ENCODE measurements around the gene ACMSD.
"Not testable (repeated sequence)": the region's sequence is repeated elsewhere in the genome, so short reads cannot be mapped to it uniquely, and the experiment has no call there.

The ACMSD gene

DNA sequence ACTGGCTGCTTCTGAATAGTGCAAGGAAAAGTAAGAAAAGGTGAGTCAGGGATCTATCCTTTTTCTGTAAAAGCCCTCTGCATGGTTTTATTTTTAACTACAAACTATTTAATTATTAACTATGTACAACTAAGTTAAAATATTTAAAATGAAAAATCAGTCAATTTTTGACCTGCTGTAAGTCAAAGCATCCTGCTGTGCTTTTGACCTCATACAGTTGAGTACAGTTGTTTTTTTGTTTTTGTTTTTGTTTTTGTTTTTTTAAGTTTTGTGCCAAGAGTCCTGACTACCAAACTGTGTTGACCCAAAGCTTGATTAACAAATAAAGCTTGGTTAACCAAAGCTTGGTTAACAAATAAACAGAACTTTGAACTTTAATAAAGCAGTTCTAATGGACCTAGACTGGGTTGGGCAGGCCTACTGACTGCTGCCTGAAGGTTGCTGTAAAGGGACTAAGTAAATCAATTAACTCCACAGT, at the start of gene ACMSD:
TSS of gene ACMSD (plus strand) at position 474 of the 478 bp plus-strand sequence. CDS start 67 bp downstream, outside the sequence.
- no peak for DNase-seq

DNA sequence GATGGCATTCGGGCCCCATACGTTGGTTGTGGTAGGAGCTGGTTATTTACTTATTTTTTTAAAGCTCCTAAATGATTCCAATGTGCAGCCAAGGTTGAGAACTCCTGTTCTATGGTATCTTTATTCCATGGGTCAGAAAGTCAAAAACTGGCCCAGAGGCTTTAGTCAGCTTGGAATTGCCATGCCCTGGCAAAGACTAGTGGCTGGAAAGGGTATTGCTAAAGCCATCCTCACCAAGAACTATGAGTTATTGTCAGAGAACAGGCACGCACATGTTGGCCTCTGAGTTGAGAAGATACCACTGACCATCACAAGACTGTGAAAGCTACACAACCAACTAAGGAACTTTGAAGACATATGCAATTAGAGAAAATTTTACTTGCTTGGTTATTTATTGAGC, 47.9 kb upstream of the ACMSD start:
- DNase-seq: no peak

DNA sequence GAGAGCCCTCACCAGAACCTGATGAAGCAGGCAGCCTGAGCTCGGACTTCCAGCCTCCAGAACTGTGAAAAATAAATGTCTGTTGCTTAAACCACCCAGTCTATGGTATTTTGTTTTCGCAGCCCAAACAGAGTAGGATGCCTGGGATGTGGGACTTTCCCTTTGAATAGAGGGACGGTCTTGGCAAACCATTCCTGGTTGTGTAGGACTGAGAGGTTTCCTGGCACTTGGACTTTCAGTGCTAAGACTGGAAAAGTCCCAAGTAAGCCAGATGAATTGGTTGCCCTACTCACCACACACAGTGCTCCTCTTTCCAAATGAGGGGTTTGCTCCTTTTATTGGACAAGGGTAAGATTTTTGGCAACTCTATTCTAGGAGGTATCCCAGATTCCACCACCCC, 46.8 kb upstream of the ACMSD start:
- DNase-seq: no peak

DNA sequence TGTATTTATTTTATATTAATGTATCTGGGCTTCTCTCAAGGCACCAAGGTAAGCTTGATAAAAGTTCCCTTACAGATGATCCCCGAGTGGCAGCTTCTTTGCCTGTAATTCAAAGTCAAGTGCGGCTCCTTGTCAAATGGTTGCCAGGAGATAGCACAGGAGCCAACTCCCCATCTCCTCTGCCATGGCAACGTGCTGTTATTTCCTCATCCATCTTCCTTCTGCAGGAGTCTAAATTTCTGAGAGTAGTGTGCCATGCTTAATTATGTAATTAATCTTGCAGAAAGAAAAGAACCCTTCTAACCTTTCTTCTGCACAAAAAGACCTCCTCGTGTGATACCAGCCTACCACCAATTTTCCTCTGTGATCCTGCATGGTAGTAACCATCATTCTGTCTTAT, 46.2 kb upstream of the ACMSD start:
- DNase-seq: no peak

DNA sequence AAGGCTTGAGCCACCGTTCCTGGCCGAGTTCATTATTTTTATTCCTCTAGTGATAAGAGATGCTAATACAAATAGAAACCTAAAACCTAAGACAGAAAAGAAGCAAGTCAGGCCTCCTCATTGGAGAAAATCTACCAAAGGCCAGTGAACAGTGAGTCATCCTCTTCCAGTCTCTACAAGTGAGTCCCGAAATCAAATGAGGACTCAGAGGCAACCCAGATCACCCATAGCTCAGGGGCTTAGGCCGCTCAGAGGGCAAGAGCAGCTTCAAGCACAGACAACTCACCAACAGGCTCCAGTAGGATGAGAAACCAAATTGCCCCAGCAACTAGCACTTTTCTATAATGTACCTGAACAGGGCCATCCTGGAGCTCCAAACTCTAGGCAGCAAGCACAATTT, 42.7 kb upstream of the ACMSD start:
- DNase-seq: no peak

DNA sequence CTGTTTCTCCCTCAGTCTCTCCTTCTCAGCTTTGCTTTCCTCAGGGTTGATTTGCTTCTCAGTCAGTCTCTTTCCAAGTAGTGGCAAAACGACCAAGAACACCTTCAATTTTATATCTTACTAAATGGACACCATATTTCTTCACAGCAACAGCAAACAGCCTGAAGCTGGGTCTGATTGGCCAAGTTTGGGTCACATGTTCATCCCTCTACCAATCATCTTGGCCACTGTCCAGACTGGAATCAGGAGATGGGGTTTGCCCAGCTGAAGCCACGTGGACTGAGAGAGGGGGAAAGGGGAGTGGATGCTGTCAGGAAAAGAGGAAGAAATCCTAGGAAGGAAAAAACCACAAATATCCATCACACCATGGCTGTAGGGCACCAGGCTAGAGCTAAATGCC, 42.0 kb upstream of the ACMSD start:
- no peak for DNase-seq

DNA sequence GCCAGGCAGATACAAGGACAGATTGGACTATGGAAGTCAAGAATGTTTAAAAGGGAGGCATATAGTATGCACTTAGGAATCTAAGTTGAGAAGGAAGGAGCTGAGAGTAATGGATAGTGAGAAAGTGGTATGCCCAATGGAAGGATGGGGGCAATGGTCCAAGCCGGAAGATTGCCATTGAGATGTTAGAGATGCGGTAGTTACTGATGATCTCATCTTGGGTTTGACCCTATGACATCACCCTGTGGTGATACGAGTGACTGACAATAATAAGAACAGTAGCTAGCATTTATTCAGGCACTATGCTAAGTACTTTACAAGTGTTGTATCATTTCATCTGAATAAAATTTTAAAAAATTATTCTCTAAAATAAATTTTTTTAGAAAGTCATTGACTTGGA, 38.5 kb upstream of the ACMSD start:
- DNase-seq: no peak

DNA sequence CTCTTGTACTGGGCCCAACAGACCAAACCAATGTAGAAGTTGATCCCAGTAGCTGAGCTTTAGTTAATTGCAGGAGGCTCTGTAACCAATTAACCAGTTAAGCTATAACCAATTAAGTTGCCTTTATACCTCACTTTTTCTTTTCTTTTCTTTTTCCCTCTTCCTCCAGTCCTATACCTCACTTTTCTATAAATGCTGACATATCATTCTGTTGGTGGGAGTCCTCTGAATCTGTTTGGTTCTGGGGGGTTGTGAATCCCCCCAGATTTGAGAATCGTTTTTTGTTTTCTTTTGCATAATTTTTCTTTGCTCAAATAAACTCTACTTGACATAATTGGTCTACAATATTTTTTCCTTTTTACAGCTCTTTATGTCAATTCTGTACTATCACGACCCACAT, 38.1 kb upstream of the ACMSD start:
- DNase-seq: no peak

DNA sequence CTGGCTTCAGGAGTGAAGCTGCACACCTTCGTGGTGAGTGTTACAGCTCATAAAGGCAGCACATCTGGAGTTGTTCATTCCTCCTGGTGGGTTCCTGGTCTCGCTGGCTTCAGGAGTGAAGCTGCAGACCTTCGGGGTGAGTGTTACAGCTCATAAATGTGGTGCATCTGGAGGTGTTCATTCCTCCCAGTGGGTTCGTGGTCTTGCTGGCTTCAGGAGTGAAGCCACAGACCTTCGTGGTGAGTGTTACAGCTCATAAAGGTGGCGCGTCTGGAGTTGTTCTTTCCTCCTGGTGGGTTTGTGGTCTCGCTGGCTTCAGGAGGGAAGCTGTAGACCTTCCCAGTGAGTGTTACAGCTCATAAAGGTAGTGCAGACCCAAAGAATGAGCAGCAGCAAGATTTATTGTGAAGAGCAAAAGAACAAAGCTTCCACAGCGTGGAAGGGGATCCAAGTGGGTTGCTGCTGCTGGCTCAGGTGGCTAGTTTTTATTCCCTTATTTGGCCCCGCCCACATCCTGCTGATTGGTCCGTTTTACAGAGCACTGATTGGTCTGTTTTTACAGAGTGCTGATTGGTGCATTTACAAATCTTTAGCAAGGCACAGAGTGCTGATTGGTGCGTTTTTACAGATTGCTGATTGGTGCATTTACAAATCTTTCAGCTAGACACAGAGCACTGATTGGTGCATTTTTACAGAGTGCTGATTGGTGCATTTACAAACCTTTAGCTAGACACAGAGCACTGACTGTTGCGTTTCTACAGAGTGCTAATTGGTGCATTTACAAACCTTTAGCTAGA, 34.6 kb upstream of the ACMSD start:
- DNase-seq: not testable (repeated sequence)

DNA sequence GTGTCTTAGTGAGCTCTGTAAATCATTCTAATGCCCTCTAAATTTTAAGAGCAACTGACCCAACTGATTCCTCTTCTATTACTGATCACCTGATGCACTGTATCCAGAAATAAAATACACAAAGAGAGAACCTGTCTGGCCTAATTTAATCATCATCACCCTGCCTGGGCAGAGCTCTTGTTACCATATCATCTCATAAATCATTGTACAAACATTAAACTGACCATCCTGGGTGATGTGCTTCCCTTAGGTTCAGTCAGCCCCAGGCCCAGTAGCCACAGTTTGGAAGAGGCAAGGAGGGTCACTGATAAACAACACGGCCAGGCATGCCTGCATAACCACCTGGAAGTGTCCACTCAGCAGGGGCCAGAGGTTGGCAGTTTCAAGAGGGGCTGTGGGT, 22.7 kb upstream of the ACMSD start:
- DNase-seq: no peak

DNA sequence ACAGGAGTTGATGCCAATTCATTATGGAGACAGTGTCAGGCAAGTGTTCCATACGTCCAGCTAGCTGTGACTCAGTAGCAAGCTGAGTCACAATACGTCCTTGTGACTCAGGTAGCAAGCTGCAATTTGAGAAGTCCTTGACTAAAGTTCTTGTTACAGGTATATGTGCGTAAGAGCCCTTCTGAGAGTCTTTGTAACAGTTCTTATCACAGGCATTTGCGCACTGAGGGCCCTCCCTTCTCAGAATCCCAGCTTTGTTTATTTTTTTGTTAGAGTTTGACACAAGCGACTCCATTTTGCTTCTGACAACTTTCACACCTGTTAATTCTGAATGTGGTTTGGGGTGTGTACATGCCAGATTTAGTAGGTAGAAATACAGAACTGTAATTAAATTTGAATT, 20.1 kb upstream of the ACMSD start:
- no peak for DNase-seq

DNA sequence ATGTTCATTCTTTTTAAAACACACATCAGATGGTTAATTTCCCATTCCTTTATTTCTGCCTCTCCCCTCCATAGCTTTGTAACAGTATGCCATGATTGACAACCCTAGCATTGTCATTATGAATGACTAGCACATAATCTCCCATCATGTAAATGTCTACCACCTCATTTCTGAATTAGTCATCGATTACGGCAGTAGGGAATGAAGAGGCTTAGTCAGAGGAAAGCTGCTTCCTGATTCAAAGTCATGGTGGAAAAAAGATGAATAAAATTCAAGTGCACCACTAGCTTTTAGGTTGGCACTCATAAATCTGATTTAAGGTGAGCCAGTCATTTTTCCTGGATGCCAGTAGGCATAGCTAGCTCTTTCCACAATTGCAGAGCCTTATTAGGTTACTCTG, 19.1 kb upstream of the ACMSD start:
- no peak for DNase-seq

DNA sequence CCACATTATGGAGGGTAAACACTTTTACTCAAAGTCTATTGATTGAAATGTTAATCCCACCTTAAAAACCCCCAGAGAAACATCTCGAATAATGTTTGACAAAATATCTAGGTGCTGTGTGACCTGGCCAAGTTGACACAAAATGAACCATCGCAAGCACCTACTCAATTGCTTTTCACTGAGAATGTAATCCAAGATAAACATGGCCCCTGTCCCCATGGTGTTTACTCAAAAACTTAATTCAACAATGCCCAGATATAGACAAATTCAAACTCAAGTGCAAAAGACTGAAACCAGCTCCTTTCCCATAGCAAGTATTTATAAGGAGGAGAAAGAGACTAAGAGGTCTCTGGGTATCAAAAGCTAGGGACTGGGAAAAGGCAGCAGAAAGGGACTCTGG, 15.0 kb upstream of the ACMSD start:
- DNase-seq: no peak

DNA sequence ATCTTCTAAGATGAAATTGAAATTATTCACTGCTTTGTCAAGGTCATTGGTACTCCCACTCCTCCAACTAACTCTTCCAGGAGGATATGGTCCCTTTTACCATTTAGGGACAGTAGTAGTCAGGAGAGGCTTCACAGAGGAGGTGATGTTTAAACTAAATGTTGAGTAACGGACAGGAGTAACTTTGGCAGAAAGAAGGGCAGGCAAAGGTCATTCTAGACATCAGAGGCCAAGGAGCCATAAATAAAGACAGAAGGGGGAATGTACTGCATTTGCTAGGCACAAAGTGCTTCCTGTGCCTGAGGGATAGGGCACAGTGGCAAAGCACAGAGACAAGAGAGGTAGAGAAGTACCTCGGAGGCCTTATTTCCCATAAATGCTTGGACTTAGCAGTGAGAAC, 14.6 kb upstream of the ACMSD start:
- no peak for DNase-seq

DNA sequence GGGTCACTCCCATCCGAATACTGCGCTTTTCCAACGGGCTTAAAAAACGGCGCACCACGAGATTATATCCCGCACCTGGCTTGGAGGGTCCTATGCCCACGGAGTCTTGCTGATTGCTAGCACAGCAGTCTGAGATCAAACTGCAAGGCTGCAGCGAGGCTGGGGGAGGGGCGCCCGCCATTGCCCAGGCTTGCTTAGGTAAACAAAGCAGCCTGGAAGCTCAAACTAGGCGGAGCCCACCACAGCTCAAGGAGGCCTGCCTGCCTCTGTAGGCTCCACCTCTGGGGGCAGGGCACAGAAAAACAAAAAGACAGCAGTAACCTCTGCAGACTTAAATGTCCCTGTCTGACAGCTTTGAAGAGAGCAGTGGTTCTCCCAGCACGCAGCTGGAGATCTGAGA, 12.7 kb upstream of the ACMSD start:
- not testable (repeated sequence) for DNase-seq

DNA sequence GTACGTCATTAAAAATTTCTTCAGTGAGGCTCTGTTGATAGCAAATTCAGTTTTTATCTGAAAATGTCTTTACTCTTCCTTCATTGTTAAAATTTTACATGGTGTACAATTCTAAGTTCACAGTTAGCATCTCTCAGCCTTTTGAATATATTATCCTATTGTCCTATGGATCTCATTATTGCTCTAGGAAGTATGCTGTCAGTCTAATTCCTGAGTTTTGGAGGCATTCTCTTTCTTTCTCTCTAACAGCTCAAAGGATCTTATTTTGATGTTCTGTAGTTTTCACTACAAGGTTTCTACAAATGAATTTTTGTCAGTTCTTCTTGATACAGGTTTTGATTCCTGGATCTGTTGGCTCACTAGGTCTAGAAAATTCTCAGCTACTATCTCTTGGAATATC, 2.9 kb upstream of the ACMSD start:
- DNase-seq: no peak

DNA sequence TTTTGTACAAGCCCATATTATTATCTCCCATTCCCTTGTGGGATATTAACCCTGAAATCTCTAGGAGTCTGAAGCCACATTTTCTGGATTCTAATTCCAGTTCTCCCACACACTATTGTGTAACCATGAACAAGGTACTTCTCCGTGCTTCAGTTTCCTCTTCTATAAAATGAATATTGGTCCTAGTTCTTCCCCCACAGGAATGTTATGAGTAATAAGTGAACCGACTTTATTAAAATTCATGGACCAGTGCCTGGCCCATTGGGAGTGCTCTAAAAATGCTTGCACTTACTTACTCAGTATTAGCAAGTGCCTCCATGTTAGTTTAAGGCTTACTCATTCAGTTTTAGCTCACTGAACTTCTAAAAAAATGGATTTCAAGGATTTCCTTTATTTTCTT, 1.4 kb upstream of the ACMSD start:
- no peak for DNase-seq

DNA sequence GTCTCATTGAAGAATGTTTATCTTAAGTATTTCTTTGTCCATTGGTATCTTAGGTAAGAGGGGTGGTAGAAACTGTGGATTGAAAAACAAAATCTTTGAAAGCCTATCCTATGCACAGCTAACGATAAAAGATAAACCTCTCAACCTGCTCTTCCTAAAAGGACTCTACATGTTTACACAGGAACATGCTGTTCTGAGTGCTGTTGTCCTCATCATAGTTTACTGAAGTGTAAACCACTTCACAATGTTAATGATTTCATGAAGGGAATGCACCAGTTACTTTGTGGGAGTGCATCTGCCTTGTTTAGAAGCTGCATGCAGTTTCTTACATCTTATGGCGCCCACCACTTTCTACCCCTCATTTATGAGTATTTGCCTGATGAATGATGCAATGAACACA, 1.2 kb downstream of the ACMSD start:
- DNase-seq: no peak

DNA sequence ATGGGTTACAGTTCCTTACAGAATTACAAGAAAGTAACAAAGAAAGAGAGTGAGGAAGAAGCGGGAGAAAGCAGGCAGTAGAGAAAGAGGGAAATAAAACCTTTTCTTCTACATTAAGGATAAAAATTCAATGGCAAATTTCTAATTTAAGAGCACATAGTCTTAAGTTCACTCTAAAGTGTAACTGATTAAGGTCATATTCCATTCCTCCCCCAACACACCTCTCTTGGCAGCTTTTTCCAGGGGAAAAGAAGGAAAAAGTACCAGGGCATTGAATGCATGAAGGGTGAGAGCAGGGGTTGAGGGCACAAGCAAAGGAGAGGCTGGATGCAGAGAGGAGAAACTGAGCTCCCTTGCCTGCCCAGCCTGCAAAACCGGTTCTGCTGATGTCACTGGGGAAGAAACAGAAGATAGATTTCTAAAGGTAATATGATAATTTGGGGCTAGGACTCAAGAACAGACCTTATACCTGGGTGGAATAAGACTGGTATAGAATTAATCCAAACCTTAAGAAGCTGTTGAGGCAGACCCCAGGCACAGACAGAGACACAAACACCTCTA, 4.6 kb downstream of the ACMSD start:
- no peak for DNase-seq

DNA sequence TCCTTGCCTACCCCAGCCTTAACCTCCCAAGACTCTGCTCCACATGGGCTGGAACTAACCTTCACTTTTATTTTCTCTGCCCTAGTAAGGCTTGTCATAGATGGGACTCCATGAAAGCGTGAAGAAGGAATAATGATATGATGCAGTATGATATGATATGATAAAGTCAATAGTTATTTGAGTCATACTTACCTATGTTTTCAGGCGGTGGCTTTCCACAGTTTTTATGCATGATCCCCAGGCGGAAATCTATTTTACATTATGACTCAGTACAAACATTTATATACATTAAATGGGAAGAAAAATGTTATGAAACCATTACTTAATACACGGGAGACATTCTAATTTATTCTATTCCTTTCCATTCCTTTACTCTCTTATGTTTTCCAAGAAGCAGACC, 5.6 kb downstream of the ACMSD start:
- DNase-seq: no peak

DNA sequence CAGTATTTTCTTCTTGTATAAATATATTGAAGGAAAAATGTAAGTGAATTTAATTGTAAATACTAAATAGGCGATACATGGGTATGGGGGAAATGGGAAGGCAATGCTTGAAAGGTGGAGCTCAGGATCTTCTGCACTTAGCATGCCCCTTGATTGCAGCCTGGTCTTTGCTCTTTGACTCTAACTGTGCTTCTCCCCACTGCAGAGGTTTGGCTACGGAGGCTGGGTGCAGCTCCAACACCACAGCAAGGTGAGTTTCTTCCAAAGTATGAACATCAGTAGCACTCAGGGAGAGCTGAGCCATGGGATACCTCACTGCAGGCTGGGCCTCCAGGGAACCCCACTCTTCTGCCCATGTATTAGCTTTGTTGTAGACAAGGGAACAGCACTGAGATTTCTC, 6.6 kb downstream of the ACMSD start:
- no peak for DNase-seq

DNA sequence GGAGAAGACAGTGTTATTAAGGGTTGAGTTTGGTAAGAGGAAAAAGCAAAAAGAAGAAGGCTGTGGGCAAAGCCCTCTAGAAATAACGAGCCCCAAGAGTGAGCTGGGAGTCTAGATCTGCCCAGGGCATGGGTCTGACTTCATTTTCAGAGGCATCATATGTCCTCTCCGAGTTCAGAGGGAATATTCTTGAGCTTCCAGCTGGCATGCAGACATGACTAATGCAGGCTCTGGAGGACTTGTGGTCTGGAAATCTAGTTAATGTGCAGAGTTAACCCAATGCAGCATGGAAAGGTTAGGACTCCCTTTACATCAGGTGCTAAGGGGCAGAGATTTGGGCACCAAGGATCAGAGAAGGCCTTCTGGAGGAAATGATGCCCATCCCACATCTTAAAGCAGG, 7.3 kb downstream of the ACMSD start:
- DNase-seq: no peak

DNA sequence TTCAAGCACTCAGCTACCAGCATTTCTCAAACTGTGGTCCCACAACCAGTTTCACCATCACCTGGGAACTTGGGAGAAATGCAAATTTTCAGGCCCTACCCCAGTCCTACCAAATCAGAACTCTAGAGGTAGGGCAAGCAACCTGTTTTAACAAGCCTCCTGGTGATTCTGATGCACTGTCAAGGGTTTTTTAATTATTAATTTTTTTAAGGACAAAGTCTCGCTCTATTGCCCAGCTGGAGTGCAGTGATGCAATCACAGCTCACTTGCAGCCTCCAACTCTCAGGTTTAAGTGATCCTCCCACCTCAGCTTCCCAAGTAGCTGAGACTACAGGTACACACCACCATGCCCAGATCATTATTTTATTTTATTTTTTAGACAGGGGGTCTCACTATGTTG, 7.8 kb downstream of the ACMSD start:
- no peak for DNase-seq

DNA sequence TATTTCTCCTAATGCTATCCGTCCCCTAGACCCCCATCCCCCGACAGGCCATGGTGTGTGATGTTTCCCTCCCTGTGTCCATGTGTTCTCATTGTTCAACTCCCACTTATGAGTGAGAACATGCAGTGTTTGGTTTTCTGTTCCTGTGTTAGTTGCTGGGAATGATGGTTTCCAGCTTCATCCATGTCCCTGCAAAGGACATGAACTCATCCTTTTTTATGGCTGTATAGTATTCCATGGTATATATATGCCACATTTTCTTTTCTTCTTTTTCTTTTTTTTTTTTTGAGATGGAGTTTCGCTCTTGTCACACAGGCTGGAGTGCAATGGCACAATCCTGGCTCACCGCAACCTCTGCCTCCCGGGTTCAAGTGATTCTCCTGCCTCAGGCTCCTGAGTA, 9.2 kb downstream of the ACMSD start:
- not testable (repeated sequence) for DNase-seq

DNA sequence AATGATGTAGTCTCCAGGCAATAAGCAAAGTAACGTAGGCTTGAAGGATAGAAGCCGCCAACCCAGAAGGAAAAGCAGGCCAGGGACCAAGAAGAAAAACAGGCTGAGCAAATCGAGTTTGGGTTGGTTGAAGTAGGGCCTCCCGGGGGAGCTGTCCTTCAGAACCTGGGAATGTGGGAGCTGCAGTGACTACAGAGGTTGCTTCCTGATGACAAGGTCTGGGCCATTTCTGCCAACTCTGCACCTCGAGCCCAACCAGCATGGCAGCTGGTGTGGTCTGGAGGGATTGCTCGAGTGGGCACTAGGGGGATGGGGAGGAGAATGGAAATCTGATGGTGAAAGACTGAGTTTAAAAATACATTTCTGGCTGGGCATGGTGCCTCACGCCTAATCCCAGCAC, 14.1 kb downstream of the ACMSD start:
- no peak for DNase-seq
